Activated gamma-delta T cell treated with Interleukin-2 at 50 U/mL for 16 hours (primary cell): ENCODE data around the gene SPINK1.
A peak's percentile ranks its signal among the peaks of the same experiment; 100 is the strongest.
"Not testable (repeated sequence)": the region's sequence is repeated elsewhere in the genome, so short reads cannot be mapped to it uniquely, and the experiment has no call there.

Experiments
- DNase-seq: peaks from one replicate; pipeline ENCODE4 v3.0.0-alpha.2; 2020

Gene SPINK1

DNA sequence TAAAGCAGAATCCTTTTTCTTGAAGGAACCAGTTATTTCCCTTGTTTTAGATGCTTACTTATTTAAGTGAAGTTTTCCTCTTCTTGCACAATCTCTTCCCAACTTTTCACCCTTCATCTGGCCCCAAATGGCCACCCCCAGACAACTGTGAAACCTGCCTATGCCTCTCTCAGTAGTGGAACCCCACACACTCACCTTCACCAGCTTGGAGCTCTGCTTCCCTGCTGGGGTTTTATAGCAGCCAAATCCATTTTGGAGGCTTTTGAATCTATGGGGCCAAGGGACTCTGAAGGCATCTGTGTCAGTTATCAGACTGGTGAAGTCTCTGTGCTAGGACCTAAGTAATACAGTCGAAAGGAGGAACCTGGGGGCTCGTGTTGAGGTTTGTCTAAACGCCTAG, 22.9 kb upstream of the SPINK1 start:
- DNase-seq = no peak

DNA sequence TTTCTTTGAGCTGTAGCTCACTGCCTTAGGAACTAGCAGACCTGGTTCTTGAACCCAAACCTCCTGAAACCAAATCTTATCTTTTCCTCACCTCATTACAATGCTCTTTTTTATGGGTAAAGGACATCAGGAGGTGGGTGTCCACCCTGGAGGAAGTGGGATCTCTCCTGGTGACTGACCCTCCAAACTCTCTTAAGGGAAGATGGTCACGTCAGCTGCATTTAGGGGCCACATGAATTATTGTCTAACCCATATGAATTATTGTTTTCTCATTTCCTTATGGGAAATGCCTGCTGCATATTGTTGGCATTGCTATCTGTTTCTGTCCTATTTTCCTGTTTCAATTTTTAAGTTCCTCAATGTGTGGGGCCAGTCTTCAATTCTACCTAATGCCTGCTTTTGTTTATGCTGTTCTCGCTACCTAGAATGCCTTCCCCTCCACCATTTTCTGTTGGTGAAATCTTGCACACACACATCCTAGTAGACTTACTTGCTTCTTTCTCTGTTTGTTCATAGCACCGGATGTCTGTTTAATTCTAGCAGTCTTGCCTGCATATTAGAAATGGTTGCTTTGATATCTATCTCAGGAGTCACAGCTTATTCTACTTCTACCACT, 22.0 kb upstream of the SPINK1 start:
- no peak for DNase-seq

DNA sequence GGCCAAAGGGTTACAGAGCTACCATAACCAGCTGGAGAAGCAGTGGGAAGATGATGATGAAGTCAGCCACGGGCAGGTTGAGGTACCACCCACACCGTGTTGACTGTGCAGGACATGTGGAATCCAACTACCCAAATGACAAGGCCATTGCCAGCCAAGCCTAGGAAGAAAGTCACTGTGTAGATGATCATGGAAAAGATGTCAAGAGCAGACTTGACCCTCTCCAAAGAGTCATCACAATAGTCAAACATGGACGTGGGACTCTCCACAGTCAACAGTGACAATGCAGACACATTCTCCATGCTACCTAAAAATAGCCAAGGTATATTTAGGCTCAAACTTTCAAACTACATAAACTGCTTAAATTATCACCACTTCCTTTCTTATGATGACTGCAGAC, 20.9 kb upstream of the SPINK1 start:
- no peak for DNase-seq

DNA sequence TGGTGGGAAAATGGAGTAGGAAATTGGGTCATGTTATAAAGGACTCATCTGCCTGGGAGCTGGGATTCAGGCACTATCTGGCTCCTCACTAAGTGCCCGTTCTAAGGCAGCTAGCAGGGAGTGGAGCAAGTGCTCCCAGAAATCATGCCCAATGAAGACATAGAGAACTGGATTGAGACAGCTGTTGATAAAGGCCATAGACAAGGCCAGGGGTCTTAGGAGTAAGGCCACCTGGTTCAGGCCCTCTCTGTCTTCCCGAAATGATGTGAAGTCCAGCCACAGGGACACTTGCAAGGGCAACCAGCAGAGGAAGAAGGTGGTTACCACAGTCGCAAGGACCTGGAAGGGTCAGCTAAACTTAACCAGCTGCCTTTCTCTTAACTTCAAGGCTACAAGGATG, 20.1 kb upstream of the SPINK1 start:
- DNase-seq = no peak

DNA sequence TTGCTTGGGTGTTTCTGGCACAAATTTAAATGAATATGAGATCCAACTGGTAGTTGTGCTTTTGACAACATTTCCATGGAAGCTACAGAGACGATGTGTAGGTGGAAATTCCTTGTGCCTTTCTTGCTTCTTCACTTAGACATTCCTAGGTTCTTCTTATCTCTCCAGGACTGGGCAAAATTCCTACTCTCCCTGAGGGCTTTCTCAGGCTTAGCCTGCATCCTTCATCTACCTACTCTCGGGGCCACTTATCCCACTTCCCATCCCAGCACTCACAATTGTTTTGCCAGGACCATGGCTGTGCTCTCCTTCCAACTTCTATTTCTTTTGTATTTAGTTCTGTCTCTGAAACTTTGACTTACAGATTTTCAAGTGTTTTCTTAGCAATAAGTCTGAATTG, 17.8 kb upstream of the SPINK1 start:
- DNase-seq = no peak

DNA sequence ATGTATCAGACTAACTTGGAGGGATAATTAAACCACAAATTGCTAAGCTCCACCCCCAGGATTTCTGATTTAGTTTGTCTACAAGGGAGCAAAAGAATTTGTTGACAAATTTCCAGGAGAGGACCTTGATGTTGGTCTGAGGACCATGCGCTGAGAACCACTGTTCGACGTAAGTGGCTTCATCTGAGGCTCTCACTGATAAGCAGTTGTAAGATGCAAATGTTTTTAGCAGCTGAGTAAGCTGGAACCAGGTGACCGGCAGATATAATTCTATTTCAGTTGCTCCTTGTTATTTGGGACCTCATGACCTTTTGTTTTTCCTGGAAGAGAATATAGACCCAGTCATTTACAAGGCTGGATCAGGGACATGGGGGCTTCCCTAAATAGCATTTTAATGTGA, 14.1 kb upstream of the SPINK1 start:
- DNase-seq = no peak

DNA sequence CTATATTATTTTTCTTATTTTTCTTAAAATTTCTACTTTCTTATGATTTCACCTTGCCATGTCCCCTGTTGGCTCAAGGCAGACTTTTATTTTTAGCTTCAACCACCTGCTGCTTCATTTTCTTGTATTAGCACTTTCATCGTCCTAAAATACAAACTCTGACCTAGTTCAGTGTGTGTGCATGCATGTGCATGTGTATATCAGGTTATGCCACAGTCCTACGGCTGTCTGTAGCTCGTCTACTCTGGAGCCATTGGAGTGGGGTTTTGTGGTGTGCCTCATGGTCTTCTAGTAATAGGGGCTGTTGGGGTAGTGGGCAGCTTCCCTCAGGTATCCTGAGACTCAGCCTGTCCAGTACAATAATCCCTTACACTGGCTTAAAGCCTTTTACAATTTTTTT, 13.4 kb upstream of the SPINK1 start:
- no peak for DNase-seq

DNA sequence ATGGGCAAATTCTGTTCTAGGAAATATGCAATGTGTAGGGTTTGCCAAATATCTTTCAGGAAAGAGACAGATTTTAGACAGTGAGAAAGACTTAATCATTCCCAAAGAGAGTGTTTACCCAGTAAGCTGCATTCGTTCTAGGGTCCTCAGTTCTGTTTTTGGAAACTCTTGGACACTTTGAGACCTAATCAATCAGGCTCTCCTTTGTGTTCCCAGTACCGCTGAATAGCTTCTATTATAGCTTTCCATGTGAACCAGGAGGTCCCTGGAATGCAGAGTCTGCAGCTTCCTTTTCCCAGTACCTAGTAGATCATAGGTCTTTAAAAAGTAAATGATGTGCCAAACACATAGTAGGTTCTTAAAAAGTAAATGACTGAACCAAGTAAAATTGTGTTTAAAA, 11.4 kb upstream of the SPINK1 start:
- DNase-seq = no peak

DNA sequence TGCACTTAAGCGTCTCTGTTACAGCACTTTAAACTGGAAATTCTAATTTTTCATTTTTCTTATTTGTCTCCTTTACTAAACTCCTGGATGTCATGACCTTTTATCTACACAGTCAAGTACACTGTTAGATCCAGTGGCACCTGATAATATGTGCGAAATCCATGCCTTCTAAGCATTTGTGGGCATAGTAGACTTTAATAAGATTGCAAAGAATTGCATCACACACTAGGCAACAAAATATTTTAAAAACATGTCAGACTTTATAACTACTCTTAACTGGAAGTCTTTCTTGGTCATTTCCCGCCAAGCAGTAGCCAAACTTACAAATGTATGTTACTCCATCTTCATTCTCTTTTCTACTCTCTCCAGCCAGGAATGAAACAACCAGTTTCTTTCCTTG, 5.0 kb upstream of the SPINK1 start:
- no peak for DNase-seq

DNA sequence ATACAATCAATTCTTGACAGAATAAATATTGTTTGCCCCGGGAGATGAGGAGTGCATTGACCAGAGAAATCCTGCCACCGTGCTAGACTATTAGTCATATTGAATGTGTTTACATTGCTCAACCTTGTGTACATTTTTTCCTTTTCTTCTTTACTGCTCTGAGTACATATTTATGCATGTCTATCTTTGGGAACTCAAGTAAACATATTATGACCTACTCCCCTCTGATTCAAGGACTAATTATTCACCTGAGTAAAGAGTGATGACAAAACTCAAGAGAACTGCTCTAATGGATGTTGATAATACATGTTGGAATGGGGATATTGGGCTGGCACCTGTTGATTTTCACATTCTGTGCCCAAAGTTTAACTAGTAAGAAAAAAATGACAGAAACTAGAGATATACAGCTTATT, 3.9 kb upstream of the SPINK1 start:
- no peak for DNase-seq

DNA sequence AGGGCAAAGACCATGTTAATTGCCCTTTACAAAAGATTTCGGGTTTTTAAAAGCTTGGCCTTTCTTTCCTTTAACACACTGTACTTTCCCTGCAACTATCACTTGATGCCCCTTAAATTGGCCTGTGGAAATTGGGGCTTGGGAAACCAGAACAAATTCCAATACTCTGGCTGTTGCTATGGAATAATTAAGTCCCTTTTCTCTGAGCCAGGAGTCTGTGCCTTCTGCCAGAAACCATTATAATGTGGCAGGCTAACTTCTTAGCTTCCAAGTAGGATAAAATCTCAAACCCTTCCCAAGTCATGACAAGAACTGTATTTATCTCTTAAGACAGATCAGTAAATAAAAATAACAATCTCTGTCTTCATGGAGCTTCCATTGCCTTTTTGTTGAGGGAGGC, 1.1 kb upstream of the SPINK1 start:
- no peak for DNase-seq

DNA sequence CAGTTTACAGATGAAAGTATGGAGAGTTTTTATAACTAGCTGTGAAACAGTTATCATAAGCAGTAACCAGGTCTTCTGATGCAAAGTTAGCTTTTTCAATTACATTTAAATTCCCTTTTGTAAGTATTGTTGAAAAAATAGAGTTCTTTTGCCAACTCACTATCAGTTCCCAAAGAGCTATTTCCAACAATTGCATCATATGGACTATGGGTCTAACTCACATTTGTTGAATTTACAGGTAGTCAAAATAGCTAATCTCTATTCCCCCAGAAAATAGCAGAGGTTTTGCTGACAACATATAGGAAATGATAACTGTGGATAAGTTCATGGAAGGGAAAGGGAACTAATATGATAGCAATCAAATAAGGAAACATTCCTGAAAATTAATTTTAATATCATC, 1.4 kb downstream of the SPINK1 start:
- DNase-seq = no peak

DNA sequence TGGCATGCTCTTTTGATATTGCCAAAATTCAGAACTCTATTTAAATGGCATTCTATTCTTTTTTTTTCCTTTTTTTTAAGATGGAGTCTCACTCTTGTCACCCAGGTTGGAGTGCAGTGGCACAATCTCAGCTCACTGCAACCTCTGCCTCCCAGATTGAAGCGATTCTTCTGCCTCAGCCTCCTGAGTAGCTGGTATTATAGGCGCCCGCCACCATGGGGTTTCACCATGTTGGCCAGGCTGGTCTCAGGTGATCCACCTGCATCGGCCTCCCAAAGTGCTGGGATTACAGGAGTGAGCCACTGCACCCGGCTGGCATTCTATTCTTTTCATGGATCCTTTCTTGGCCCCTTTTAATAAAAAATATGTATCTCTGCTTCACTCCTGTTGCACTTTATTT, 4.5 kb downstream of the SPINK1 start:
- not testable (repeated sequence) for DNase-seq

DNA sequence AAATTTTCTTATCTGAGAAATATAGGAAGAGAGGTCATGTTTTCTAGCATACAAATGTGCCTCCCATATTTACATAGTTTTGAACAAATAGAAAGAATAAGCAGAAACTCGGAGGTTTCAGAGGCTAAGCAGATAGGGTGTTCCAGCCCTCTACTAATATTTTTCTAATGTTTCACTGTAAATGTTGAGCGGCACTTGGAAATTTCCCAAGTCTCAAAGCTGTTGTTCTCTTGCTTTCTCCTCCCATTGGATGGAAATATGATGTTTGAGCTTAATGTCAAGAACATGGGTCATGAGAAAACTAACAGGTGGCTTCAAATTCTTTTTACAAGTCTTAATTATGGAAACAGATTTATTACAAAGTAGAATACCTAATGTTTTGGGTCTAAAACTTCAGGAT, 5.1 kb downstream of the SPINK1 start:
- DNase-seq = no peak

DNA sequence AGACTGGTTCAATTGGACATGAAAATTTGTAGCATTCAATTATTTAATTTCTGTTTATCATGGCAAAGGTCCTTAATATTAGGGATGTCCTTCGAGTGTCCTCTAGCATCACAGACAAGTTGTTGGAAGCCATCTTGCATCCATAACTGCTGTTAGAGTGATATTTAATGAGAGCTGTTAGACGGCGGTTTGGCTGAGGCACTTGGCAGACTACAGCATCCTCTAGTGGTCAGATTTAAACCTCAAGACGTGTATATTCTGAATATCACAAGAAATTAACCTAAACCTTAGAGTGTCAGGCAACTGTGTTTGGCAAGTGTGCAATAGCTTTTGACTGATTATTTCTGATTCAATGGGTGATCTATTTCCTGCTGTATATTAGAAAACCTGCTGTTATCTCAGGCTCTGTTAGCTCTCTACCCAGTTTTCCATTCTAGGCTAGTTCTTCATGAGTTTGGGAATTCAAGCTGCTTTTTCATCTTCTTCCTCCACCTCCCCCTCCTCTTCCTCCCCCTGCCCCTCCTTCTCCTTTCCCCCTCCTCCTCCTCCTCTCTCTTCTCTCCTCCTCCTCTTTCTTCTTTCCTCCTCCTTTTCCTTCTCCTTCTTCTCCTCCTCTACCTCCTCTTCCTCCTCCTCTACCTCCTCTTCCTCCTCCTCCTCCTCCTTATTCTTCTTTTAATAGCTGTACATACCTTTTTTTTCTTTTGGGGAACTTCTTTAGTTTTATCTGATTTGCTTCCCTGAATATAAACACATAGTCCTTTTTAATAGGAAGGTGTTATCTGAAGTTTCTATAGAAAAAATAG, 8.6 kb downstream of the SPINK1 start:
- peak; percentile 30 for DNase-seq

DNA sequence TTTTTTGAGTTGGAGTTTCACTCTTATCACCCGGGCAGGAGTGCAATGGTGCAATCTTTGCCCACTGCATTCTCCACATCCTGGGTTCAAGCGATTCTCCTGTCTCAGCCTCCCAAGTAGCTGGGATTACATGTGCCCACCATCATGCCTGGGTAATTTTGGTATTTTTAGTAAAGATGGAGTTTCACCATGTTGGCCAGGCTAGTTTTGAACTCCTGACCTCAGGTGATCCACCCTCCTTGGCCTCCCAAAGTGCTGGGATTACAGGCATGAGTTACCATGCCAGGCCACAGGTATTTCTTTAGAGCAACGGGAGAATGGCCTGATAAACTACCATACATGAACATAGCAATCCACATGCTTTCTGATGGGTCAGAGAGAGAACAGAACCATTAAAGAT, 9.2 kb downstream of the SPINK1 start:
- not testable (repeated sequence) for DNase-seq

DNA sequence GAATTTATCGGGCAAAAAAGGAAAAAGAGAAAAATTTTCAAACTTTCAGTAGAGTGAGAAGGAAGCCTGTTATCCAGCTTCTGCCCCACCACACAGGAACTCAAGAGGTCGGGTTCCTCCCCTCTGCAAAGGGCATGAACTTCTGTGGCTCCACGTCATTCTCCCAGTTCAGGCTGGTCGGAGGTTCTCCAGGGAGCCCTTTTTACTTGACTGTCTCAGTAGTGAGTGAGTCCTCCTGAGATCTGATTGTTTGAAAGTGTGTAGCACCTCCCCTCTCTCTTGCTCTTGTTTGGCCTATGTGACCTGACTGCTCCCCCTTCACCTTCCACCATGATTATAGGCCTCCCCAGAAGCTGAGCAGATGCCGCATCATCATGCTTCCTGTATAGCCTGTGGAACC, 9.7 kb downstream of the SPINK1 start:
- no peak for DNase-seq

DNA sequence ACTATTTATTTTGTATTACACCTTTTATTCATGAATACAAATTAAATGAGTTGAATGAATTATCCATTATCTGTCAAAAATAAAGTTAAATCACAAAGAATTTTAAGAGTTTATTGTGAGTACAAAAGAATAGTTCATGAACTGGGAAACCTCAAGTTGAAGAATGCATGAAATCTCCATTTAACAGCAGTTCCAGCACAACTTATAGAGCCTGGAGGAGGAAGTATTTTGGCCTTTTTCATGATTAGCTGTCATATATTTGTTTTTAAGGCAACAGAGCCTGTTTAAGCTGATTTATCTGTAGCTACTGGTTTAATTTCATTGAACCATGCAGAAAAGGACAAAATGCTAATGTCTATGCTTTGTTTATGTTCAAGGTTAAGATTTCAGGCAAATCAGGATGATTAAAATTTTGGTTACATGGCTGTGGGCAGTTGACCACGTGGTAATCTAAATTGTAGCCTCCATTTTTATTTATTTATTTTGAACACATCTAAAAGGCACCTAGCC, 12.2 kb downstream of the SPINK1 start:
- DNase-seq = no peak

DNA sequence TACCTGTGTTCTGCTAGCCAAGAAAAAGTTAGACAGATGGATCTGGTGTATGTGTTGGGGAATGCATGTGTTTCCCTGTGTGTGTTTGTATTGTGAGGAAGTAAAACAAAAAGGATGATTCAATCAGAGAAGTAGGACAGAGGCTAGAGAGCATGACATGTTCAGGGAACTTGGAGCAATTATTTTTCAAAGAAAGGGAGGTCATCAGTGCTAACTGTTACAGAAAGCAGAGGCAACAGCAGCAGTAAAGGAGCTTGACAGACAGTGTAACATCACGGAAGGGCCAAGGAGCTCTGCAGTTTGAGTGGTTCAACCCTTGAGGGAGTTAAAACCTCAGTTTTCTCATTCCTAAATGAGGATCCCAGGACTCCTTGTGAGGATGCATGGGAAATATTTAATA, 13.2 kb downstream of the SPINK1 start:
- DNase-seq = no peak

DNA sequence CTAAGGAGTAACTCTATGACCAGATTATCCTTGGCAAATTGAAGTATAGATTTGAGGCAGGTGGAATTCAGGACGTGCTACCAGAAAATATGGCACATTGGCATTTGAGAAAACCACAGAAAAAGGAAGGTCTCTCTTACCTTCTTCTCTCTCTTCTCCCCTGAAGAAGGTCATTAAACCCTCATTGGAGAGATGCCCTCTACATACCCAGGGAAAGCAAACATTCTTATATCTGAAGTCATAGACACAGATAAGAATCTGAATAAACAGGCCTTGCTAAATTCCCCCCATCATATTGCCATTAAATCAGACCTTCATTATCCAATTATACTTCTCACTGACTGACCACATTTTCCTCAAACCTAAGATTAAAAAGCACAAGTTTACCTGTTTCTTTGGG, 17.8 kb downstream of the SPINK1 start:
- no peak for DNase-seq

DNA sequence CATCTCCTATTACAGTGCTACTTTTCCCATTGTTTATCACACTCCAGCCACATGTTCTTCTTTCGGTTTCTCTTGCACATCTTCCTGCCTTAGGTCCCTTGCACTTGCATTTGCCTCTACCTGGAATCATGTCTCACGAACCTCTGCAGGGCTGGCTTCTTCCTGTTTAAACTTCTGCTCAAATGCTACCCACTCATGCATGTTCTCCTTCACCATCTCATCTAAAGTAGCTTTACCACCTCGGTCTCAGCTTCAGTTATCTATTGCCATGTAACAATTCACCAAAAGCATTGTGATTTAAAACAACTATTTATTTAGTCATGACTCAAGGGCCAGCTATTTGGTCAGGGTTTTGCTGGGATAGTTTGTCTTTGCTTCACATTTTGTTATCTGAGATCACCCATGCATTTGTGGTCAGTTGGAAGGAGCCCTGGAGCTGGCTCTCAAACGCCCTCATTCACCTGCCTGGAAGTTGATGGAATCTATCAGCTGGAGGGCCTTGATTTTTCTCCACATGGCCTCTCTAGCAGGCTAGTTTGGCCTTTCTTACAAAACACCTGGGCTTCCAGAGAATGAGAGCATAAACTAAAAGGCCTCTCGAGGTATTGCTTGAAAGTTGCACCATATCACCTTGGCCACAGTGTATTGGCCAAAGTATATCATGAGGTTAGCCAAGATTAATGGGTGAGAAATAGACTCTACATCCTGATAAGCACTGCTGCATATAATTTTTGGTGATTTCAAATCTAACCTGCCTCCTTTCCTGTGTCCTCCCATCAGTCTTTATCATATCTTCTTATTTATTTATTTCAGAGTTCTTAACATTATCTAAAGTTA, 21.4 kb downstream of the SPINK1 start:
- no peak for DNase-seq

DNA sequence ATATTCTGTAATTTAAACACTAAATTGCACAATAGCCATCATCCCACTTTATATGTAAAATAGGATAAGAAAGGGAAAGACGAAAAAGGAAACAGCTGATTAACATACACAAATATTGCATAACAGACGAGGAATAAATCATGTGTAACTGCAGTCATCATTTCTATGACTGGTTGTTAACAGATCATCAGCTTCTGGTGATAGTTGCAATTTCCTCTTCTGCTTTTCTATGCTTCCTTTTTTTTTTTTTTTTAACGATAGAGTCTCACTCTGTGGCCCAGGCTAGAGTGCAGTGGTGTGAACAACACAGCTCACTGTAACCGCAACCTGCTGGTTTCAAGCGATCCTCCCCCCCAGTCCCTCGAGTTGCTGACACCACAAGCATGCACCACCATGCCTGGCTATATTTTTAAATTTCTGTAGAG, 26.4 kb downstream of the SPINK1 start:
- peak; percentile 28 for DNase-seq

DNA sequence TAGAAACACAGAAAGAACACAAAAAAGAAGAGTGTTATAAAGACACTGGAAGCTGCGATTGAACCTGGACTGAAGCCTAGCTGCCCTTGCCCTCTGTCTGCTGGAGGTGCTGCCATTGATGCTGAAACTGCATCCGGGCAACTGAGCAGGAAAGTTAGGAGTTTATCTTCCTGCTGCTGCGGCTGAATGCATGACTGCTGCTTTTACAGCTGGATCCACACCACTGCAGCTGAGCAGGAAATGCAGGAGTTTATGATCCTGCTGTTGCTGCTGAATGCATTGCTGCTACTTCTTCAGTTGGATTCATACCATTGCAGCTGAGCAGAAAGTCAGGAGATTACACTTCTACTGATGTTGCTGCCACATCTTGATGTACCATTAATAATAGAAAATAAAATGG, 27.1 kb downstream of the SPINK1 start:
- no peak for DNase-seq

DNA sequence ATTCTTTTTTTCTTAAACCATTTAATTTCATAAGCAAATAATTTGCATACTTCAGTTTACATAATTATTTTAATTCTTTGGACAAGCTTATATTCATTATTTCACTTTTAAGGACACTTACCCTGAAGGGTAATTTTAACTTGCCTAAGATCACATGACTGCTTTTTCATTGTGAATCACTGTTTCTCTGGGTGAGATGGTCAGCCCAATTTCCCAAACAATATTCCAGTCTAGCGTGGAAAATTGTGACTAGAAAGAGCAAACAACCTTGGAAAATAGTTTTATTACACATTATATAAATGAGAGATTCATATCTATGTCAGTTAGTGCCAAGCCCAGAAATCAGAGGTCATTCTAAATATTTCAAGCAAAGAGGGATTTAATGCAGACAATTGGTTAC, 27.5 kb downstream of the SPINK1 start:
- DNase-seq = no peak
